HG03045 (cell line): ENCODE data around the gene UNC45A.
"Not testable (repeated sequence)": the region's sequence is repeated elsewhere in the genome, so short reads cannot be mapped to it uniquely, and the experiment has no call there.

ENCODE experiments used
- ATAC-seq: cut with Tn5 transposase; IDR thresholded peaks from one replicate; pipeline ENCODE4 v1.9.1; 2021; ENCODE audit warnings: mild to moderate bottlenecking, moderate library complexity; ENCODE audit not compliant: unreplicated experiment

Gene UNC45A, protein sequence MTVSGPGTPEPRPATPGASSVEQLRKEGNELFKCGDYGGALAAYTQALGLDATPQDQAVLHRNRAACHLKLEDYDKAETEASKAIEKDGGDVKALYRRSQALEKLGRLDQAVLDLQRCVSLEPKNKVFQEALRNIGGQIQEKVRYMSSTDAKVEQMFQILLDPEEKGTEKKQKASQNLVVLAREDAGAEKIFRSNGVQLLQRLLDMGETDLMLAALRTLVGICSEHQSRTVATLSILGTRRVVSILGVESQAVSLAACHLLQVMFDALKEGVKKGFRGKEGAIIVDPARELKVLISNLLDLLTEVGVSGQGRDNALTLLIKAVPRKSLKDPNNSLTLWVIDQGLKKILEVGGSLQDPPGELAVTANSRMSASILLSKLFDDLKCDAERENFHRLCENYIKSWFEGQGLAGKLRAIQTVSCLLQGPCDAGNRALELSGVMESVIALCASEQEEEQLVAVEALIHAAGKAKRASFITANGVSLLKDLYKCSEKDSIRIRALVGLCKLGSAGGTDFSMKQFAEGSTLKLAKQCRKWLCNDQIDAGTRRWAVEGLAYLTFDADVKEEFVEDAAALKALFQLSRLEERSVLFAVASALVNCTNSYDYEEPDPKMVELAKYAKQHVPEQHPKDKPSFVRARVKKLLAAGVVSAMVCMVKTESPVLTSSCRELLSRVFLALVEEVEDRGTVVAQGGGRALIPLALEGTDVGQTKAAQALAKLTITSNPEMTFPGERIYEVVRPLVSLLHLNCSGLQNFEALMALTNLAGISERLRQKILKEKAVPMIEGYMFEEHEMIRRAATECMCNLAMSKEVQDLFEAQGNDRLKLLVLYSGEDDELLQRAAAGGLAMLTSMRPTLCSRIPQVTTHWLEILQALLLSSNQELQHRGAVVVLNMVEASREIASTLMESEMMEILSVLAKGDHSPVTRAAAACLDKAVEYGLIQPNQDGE

GRCh38 chr15:90934949-90935751 lies at the start of gene UNC45A:
UNC45A (plus strand) TSS chr15:90935285; CDS start chr15:90935325, 40 bp downstream.
- peak; percentile 63 for ATAC-seq

DNA sequence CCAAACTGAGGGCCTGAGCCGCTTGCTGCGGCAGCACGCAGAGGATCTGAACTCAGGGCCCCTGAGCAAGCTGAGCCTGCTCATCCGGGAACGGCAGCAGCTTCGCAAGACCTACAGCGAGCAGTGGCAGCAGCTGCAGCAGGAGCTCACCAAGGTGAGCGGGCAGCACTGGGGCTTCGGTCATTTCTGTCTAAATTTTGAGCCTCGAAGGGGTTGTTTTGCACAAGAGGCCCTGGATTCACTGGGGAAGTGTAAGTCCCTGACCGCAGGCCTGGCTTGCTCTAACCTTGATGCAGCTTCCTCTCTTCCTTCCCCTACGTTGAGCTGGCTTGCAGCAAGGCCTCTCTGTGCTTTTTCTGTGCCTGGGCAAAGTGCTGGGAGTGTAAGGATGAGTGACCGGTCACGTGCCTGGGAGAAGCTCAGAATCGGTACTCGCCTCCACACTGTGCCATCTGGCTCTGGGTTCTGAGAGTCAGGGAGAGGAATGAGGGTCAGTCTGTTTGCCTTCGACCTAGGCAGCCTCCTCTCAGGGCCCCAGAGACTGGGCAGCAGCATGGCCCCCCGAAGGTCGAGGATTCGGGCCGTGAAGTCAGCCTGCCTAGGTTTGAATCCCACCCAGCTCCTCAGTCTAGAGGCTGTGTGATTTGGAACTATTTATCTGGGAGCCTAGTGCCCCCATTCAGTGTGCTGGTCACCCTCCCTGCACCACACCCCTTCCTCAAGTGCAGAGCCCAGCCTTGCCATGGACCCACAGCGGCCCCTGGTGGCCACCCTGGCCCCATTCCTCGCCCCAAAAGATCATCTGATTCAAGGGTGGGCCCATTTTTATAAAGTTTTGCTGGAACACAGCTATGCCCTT lies 49.4 kb upstream of the UNC45A start:
- no peak for ATAC-seq

GRCh38 chr15:90886291-90886614 lies 48.8 kb upstream of the UNC45A start:
- no peak for ATAC-seq

DNA sequence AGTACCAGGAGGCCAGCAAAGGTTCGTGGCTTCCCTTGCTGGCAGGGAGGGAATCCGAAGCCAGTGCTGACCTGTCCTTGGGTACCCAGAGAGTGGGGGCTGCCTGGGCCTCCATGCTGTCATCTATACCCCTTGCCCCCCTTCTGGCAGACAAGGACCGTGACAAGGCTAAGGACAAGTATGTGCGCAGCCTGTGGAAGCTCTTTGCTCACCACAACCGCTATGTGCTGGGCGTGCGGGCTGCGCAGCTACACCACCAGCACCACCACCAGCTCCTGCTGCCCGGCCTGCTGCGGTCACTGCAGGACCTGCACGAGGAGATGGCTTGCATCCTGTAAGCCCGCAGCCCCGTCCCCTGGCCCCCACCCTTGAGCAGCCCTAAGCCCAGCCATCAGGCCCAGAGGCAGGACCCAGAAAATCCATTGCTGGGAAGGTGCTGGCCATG lies 48.0 kb upstream of the UNC45A start:
- ATAC-seq = no peak

DNA sequence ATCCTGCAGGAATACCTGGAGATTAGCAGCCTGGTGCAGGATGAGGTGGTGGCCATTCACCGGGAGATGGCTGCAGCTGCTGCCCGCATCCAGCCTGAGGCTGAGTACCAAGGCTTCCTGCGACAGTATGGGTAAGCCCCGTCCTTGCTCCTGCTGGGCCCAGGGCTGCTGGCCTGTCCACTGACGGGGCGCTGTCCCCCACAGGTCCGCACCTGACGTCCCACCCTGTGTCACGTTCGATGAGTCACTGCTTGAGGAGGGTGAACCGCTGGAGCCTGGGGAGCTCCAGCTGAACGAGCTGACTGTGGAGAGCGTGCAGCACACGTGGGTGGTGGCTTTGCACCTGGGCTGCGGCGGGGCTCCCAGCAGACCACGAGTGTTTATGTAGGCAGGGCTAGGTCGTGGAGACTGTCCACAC lies 45.8 kb upstream of the UNC45A start:
- no peak for ATAC-seq

- no peak for ATAC-seq
Measured at GRCh38 chr15:90889736-90890456, 45.2 kb upstream of the UNC45A start.

DNA sequence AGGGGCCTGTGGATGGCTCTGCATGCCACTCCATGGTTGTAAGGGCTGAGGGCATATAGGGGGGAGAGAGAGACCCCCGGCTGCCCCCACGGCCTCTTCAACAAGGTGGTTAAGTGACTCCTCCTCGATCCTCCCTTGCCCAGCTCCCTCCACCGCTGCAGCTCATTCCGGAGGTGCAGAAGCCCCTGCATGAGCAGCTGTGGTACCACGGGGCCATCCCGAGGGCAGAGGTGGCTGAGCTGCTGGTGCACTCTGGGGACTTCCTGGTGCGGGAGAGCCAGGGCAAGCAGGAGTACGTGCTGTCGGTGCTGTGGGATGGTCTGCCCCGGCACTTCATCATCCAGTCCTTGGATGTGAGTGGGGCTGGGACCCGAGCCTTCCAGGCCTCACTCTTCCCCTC lies 44.2 kb upstream of the UNC45A start:
- no peak for ATAC-seq

GRCh38 chr15:90891346-90891949 lies 43.6 kb upstream of the UNC45A start:
- ATAC-seq = no peak

GRCh38 chr15:90892023-90892422 lies 43.1 kb upstream of the UNC45A start:
- no peak for ATAC-seq

- ATAC-seq = no peak
Measured at GRCh38 chr15:90892498-90893174, 42.4 kb upstream of the UNC45A start.

GRCh38 chr15:90893175-90894090 lies 41.7 kb upstream of the UNC45A start:
- no peak for ATAC-seq

DNA sequence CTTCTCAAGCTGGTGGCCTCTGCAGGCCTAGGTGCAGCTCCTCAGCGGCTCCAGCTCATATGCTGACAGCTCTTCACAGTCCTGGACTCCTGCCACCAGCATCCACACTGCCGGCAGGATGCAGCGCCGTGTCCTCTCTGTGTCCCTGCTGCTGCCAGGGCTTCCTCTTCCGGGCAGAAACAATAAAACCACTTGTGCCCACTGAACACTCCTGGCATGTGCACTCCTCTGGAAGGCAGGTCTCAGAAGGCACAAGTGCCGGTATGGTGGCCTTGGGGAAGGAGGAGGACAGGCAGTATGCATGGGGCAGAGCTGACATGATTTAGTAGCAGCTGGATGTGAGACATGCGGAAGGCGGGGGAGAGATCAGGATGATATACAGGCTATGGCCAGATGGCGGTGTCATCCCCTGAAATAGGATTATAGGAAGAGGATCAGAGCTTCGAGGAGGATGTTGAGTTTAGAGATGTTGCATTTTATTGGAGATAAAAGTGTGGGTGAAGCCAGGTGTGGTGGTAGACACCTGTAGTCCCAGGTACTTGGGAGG lies 39.4 kb upstream of the UNC45A start:
- no peak for ATAC-seq

DNA sequence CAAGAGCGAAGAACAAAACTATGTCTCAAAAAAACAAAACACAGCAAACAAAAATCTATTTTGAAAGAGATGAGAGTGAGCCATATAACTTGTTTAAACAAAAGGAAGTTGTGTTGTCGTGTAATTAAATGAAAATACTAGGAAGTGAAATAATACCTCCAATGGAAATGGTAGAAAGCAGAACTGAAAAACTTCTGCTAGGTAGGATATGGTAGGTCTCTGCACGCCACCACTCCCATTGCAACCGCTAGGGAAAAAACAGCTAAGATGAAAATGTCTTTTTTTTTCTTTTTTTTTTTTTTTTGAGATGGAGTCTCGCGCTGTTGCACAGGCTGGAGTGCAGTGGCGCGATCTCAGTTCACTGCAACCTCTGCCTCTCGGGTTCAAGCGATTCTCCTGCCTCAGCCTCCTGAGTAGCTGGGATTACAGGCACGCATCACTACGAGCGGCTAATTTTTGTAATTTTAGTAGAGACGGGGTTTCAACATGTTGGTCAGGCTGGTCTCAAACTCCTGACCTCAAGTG lies 37.9 kb upstream of the UNC45A start:
- not testable (repeated sequence) for ATAC-seq

DNA sequence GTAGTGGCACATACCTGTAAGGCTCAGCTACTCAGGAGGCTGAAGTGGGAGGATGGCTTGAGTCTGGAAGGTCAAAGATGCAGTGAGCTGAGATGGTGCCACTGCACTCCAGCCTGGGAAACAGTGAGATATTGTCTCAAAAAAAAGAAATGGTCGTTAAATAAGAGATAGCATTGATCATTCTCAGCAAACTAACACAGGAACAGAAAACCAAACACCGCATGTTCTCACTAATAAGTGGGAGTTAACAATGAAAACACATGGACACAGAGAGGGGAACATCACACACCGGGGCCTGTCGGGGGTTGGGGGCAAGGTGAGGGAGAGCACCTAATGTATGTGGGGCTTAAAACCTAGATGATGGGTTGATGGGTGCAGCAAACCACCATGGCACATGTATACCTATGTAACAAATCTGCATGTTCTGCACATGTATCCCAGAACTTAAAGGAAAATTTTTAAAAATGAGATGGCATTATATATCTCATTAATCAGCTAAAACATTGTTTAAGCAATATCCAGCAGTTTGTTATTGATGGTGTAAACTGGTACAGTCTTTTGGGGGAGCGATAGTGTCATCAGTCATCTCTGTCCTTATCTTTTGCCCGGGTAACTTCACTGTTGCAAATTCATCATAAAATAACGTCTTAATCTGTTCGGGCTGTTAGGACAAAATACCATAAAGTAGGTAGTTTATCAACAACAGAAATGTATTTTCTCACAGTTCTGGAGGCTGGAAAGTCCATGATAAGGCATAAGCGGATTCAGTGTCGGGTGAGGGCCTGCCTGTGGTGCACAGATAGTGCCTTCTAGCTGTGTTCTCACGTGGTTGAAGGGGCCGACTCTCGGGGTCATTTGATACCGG lies 33.7 kb upstream of the UNC45A start:
- ATAC-seq = no peak

GRCh38 chr15:90902040-90902839 lies 32.8 kb upstream of the UNC45A start:
- ATAC-seq = peak; percentile 72
